GM21723 (cell line): ENCODE measurements around the gene DDIAS.
"Not testable (repeated sequence)": the region's sequence is repeated elsewhere in the genome, so short reads cannot be mapped to it uniquely, and the experiment has no call there.

Experiments
- ATAC-seq: cut with Tn5 transposase; IDR thresholded peaks from one replicate; pipeline ENCODE4 v1.9.1; 2021; ENCODE audit warnings: mild to moderate bottlenecking, moderate library complexity; ENCODE audit not compliant: unreplicated experiment

DDIAS gene

GRCh38 chr11:82890002-82890341, 11.6 kb upstream of the DDIAS start:
- no peak for ATAC-seq

GRCh38 chr11:82890936-82891335, 10.6 kb upstream of the DDIAS start:
- ATAC-seq = no peak

GRCh38 chr11:82892611-82893169, 8.8 kb upstream of the DDIAS start:
- ATAC-seq = no peak

GRCh38 chr11:82895437-82896091, 6.0 kb upstream of the DDIAS start:
- ATAC-seq = no peak

- ATAC-seq = no peak
Observed at GRCh38 chr11:82896183-82896582, 5.4 kb upstream of the DDIAS start.

- no peak for ATAC-seq
Observed at GRCh38 chr11:82898241-82898640, 3.3 kb upstream of the DDIAS start.

- ATAC-seq = no peak
Observed at GRCh38 chr11:82899186-82899820, 2.2 kb upstream of the DDIAS start.

- peak; percentile 5 for ATAC-seq
Observed at GRCh38 chr11:82899957-82900276, 1.6 kb upstream of the DDIAS start.

- peak; percentile 83 for ATAC-seq
Observed at GRCh38 chr11:82900277-82901164, 1.0 kb upstream of the DDIAS start, which contains the start of gene PRCP. TSS of gene PRCP (minus strand) at chr11:82900430. CDS start at chr11:82900402, 28 bp downstream.

GRCh38 chr11:82901922-82902485, 468 bp downstream of the DDIAS start:
- ATAC-seq = no peak

- ATAC-seq = no peak
Observed at GRCh38 chr11:82902880-82903279, 1.3 kb downstream of the DDIAS start.

GRCh38 chr11:82903843-82904586, 2.5 kb downstream of the DDIAS start:
- ATAC-seq = no peak

- ATAC-seq = no peak
Observed at GRCh38 chr11:82906236-82906635, 4.7 kb downstream of the DDIAS start.

- no peak for ATAC-seq
Observed at GRCh38 chr11:82906931-82907330, 5.4 kb downstream of the DDIAS start.

- no peak for ATAC-seq
Observed at GRCh38 chr11:82907371-82907770, 5.8 kb downstream of the DDIAS start.

GRCh38 chr11:82908311-82908710, 6.8 kb downstream of the DDIAS start:
- no peak for ATAC-seq

GRCh38 chr11:82909015-82909640, 7.6 kb downstream of the DDIAS start:
- no peak for ATAC-seq

- ATAC-seq = not testable (repeated sequence)
Observed at GRCh38 chr11:82919786-82920185, 18.2 kb downstream of the DDIAS start.

GRCh38 chr11:82920227-82920626, 18.7 kb downstream of the DDIAS start:
- ATAC-seq = not testable (repeated sequence)
